ENCODE data around the gene ZNF346.
A peak's percentile ranks its signal among the peaks of the same experiment; 100 is the strongest.
"Not testable (repeated sequence)": the region's sequence is repeated elsewhere in the genome, so short reads cannot be mapped to it uniquely, and the experiment has no call there.

Gene ZNF346

GRCh38 chr5:177043114-177043513 is 20.6 kb downstream of the ZNF346 start:
- TF ChIP-seq CTCF (IDR thresholded peaks at IDR 0.05; ENCODE audit: low read depth, low read length): no peak
- no peak for TF ChIP-seq MYC (IDR thresholded peaks at IDR 0.05; ENCODE audit: low read depth, low read length)
- no peak for TF ChIP-seq POLR2A (IDR thresholded peaks at IDR 0.05; ENCODE audit: extremely low read depth, insufficient read length)
- no peak for TF ChIP-seq MAX (IDR thresholded peaks at IDR 0.05; ENCODE audit: low read depth, low read length)
- DNase-seq (ENCODE audit: low read depth): no peak
- no peak overlapping the region for H3K4me3 ChIP-seq (ENCODE audit: low read depth, low read length)

GRCh38 chr5:177043958-177044357 is 21.5 kb downstream of the ZNF346 start:
- H3K4me3 ChIP-seq (ENCODE audit: low read depth, low read length): no peak overlapping the region
- TF ChIP-seq CTCF (IDR thresholded peaks at IDR 0.05; ENCODE audit: low read depth, low read length): no peak
- TF ChIP-seq MAX (IDR thresholded peaks at IDR 0.05; ENCODE audit: low read depth, low read length): no peak
- TF ChIP-seq MYC (IDR thresholded peaks at IDR 0.05; ENCODE audit: low read depth, low read length): no peak
- no peak for TF ChIP-seq POLR2A (IDR thresholded peaks at IDR 0.05; ENCODE audit: extremely low read depth, insufficient read length)
- DNase-seq (ENCODE audit: low read depth): no peak

- H3K4me3 ChIP-seq (ENCODE audit: low read depth, low read length): no peak overlapping the region
- no peak for DNase-seq (ENCODE audit: low read depth)
- TF ChIP-seq POLR2A (IDR thresholded peaks at IDR 0.05; ENCODE audit: extremely low read depth, insufficient read length) (no peak), CTCF (IDR thresholded peaks at IDR 0.05; ENCODE audit: low read depth, low read length) (no peak), MYC (IDR thresholded peaks at IDR 0.05; ENCODE audit: low read depth, low read length) (no peak), MAX (IDR thresholded peaks at IDR 0.05; ENCODE audit: low read depth, low read length) (no peak)
Observed at GRCh38 chr5:177044641-177045040, 22.1 kb downstream of the ZNF346 start.

GRCh38 chr5:177045631-177046030 is 23.1 kb downstream of the ZNF346 start:
- no peak for TF ChIP-seq MYC (IDR thresholded peaks at IDR 0.05; ENCODE audit: low read depth, low read length)
- no peak for TF ChIP-seq POLR2A (IDR thresholded peaks at IDR 0.05; ENCODE audit: extremely low read depth, insufficient read length)
- no peak for TF ChIP-seq MAX (IDR thresholded peaks at IDR 0.05; ENCODE audit: low read depth, low read length)
- TF ChIP-seq CTCF (IDR thresholded peaks at IDR 0.05; ENCODE audit: low read depth, low read length): no peak
- H3K4me3 ChIP-seq (ENCODE audit: low read depth, low read length): no peak overlapping the region
- DNase-seq (ENCODE audit: low read depth): no peak

- not testable (repeated sequence) for DNase-seq (ENCODE audit: low read depth)
Observed at GRCh38 chr5:177048531-177048930, 26.0 kb downstream of the ZNF346 start.

GRCh38 chr5:177049285-177049684 is 26.8 kb downstream of the ZNF346 start:
- TF ChIP-seq POLR2A (IDR thresholded peaks at IDR 0.05; ENCODE audit: extremely low read depth, insufficient read length): no peak
- TF ChIP-seq CTCF (IDR thresholded peaks at IDR 0.05; ENCODE audit: low read depth, low read length): no peak
- TF ChIP-seq MYC (IDR thresholded peaks at IDR 0.05; ENCODE audit: low read depth, low read length): no peak
- TF ChIP-seq MAX (IDR thresholded peaks at IDR 0.05; ENCODE audit: low read depth, low read length): no peak
- H3K4me3 ChIP-seq (ENCODE audit: low read depth, low read length): no peak overlapping the region
- DNase-seq (ENCODE audit: low read depth): peak; percentile 39

More at GRCh38 chr5:177048531-177048930, 26.0 kb downstream of the ZNF346 start:
- H3K4me3 ChIP-seq (ENCODE audit: low read depth, low read length): not testable (repeated sequence)
